EL (cell line): Measurements from ENCODE around the gene OR10A3.

Experiments
- DNase-seq: peaks from one replicate; pipeline ENCODE4 v3.0.0-alpha.2; 2016

OR10A3 gene

DNA sequence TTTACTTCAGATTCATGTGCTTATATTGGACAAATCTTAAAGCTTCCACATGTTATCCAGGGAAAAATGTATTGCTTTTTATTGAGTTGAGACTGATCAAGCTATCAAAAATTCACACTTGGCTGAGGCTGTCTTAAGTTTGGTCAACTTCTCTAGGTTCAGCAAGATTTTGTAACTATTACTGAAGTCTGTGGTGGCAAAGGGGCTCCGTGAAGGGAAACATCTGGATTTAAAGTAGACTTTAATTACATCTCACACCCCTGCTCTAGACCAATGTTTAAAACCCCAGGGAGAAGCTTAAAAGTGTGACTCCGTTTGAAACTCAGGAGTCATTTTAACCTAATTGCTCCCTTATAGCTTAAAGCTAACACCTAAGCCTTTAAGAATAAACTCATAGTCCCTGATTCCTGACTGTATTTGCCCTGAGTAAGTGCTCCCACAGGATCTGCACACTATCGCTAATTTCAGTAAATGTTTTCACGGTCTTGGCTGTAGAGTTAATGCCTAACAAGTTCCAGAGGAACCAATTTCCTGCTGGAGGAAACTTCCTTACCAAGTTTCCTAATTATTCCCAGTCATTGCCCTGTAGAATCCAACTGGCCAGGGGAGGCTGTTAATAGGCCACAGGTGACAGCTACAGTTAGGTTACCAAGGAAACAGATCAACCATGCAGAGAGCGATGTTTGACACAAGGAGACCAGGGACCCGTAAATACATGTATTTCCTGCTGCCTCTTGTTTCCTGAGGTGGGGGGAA is 50.9 kb downstream of the OR10A3 start:
- DNase-seq: peak; percentile 24

DNA sequence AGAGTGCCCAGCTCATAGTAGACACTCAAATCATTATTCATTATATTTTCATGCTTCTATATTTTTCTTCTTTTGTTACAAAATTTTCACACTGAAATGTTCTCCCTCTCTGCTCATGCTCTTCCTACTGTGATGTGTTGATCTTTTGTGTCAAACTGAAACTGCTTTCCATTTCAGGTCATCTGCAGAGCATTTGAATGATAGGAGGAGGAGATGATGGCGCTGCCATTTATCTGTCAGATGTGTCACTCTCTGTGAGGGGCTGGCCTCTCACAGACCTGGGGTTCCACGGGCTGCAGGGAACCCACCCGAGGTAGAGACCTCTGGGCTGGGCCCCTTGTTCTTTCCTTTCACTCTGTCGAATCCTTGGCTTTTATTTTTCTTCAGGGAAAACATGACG is 51.5 kb downstream of the OR10A3 start:
- DNase-seq: no peak
